Activated T-cell treated with anti-CD3 and anti-CD28 coated beads, Interleukin-2, amount 50 U/mL, for 24 hours (primary cell): ENCODE results near the gene AJAP1.

ENCODE experiments used
- DNase-seq: peaks from one replicate; pipeline ENCODE4 v3.0.0-alpha.2; 2020
- H3K27ac Mint-ChIP-seq: 2 replicates; pipeline ENCODE4 v1.8.0; 2020; ENCODE audit warnings: mild to moderate bottlenecking, mixed read lengths
- H3K27me3 Mint-ChIP-seq: 2 replicates; pipeline ENCODE4 v1.8.0; 2020; ENCODE audit warnings: mixed read lengths
- H3K36me3 Mint-ChIP-seq: 2 replicates; pipeline ENCODE4 v1.8.0; 2020; ENCODE audit warnings: low read depth, mixed read lengths
- H3K4me1 Mint-ChIP-seq: 2 replicates; pipeline ENCODE4 v1.8.0; 2020; ENCODE audit warnings: low read depth, mixed read lengths
- H3K4me3 Mint-ChIP-seq: 2 replicates; pipeline ENCODE4 v1.8.0; 2020; ENCODE audit warnings: mild to moderate bottlenecking, moderate library complexity, mixed read lengths
- H3K9me3 Mint-ChIP-seq: 2 replicates; pipeline ENCODE4 v1.8.0; 2020; ENCODE audit warnings: mixed read lengths

AJAP1 gene

GRCh38 chr1:4754816-4755215, 100.4 kb downstream of the AJAP1 start:
- Mint-ChIP-seq H3K9me3 (peaks cover 11% of the 10 kb centered on the region), H3K27ac (no peak overlapping the region)
- no peak for DNase-seq

DNA sequence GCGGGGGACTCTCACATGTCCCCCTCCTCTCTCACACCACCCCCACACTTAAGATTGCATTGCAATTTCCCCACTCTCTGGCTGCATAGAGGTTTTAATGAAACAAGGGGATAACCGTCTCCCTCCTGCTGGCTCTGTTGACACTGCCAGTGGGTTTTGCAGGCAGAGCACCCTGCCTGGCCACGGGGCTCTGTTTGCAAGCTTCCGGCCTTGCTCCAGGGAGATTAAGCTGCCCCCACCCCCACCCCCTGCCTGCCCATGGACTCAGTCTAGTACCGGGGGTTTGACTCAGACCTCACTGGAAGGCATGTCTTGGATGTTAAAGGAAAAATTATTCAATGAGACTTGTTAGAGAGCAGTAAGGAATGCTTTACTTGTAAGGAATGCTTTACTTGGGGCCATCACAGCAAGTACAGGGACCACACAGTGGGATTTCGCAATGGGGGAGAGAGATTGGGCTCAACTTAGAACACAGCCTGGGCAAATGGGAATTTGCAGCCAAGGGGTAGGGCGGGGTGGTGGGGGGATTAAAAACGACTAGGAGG, 101.0 kb downstream of the AJAP1 start:
- Mint-ChIP-seq H3K9me3 (peaks cover 11% of the 10 kb centered on the region), H3K4me1 (no peaks in the 10 kb centered on the region), H3K4me3 (no peak overlapping the region), H3K27ac (no peak overlapping the region), H3K27me3 (peaks cover 5% of the 10 kb centered on the region), H3K36me3 (no peaks in the 10 kb centered on the region)
- no peak for DNase-seq

More at GRCh38 chr1:4754816-4755215, 100.4 kb downstream of the AJAP1 start:
- no peaks in the 10 kb centered on the region for H3K36me3 Mint-ChIP-seq
- no peaks in the 10 kb centered on the region for H3K4me1 Mint-ChIP-seq
- H3K4me3 Mint-ChIP-seq, result no peak overlapping the region
- peaks cover 5% of the 10 kb centered on the region for H3K27me3 Mint-ChIP-seq

DNA sequence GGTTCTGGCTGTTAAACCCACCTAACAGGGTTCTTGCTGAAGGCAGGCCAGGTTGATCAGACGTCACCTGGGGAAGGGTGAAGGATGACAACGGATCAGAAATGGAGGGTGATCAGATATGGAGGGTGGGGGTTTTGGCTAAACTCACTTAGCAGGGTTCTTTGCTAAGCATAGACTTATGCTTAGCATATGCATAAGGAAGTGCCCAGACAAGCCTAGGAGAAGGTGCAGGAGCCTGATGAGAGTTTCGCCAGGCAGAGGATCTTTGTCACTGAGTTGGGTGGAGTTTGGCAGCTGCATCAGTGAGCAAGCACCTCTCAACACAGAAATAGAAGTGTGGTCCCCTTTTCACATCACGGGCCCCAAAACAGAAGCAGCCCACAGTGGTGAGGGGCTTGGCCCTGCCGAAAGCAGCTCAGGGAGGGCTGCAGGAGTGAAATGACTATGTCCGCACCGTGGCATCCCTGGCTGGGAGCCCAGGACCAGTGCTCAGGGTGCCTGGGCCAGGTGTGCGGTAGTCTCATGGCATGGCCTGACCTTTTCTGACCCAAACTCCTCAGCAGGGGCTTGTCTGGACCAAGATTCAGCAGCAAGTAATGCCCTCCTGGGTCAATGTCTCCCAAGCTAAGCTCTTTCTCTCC, 101.6 kb downstream of the AJAP1 start:
- Mint-ChIP-seq H3K36me3 (no peaks in the 10 kb centered on the region), H3K4me1 (no peaks in the 10 kb centered on the region), H3K4me3 (no peak overlapping the region), H3K27me3 (peaks cover 5% of the 10 kb centered on the region), H3K9me3 (peaks cover 11% of the 10 kb centered on the region), H3K27ac (no peak overlapping the region)
- DNase-seq, result no peak

- Mint-ChIP-seq H3K4me3 (no peak overlapping the region), H3K9me3 (peaks cover 11% of the 10 kb centered on the region)
Measured at GRCh38 chr1:4756851-4757580, 102.6 kb downstream of the AJAP1 start.

GRCh38 chr1:4759671-4760070, 105.3 kb downstream of the AJAP1 start:
- Mint-ChIP-seq H3K27ac (no peak overlapping the region), H3K27me3 (peaks cover 10% of the 10 kb centered on the region), H3K4me1 (no peaks in the 10 kb centered on the region), H3K9me3 (peaks cover 8% of the 10 kb centered on the region), H3K4me3 (no peak overlapping the region), H3K36me3 (no peaks in the 10 kb centered on the region)
- no peak for DNase-seq

More at GRCh38 chr1:4756851-4757580, 102.6 kb downstream of the AJAP1 start:
- Mint-ChIP-seq H3K4me1 (no peaks in the 10 kb centered on the region), H3K27me3 (peaks cover 10% of the 10 kb centered on the region), H3K27ac (no peak overlapping the region), H3K36me3 (no peaks in the 10 kb centered on the region)
- no peak for DNase-seq

- Mint-ChIP-seq H3K4me3 (no peak overlapping the region), H3K4me1 (no peaks in the 10 kb centered on the region), H3K36me3 (no peaks in the 10 kb centered on the region), H3K27me3 (peaks cover 10% of the 10 kb centered on the region), H3K27ac (no peak overlapping the region), H3K9me3 (peaks cover 8% of the 10 kb centered on the region)
- no peak for DNase-seq
Measured at GRCh38 chr1:4760088-4760487, 105.7 kb downstream of the AJAP1 start.

GRCh38 chr1:4761324-4761723, 106.9 kb downstream of the AJAP1 start:
- H3K27me3 Mint-ChIP-seq, result peaks cover 12% of the 10 kb centered on the region
- no peak overlapping the region for H3K27ac Mint-ChIP-seq
- H3K36me3 Mint-ChIP-seq, result no peaks in the 10 kb centered on the region
- H3K4me1 Mint-ChIP-seq, result no peaks in the 10 kb centered on the region
- H3K4me3 Mint-ChIP-seq, result no peak overlapping the region
- DNase-seq, result no peak
- H3K9me3 Mint-ChIP-seq, result peaks cover 8% of the 10 kb centered on the region

- H3K27me3 Mint-ChIP-seq, result peaks cover 13% of the 10 kb centered on the region
- H3K9me3 Mint-ChIP-seq, result peaks cover 8% of the 10 kb centered on the region
- no peaks in the 10 kb centered on the region for H3K4me1 Mint-ChIP-seq
- DNase-seq, result no peak
- no peak overlapping the region for H3K4me3 Mint-ChIP-seq
- no peaks in the 10 kb centered on the region for H3K36me3 Mint-ChIP-seq
- H3K27ac Mint-ChIP-seq, result no peak overlapping the region
Measured at GRCh38 chr1:4762146-4762545, 107.7 kb downstream of the AJAP1 start.

DNA sequence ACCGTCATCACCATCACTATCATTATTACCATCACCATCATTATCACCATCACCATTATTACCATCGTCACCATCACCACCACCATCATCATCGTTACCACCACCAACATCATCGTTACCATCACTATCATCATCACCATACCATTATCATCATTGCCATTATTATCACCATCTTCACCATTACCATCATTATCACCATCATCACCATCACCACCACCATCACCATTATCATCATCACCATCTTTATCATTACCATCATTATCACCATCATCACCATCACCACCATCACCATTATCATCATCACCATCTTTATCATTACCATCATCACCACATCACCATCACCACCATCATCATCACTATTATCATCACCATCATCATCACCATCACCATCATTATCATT, 112.9 kb downstream of the AJAP1 start:
- peaks cover 3% of the 10 kb centered on the region for H3K27me3 Mint-ChIP-seq
- H3K4me3 Mint-ChIP-seq, result no peak overlapping the region
- no peak for DNase-seq
- H3K4me1 Mint-ChIP-seq, result no peaks in the 10 kb centered on the region
- H3K36me3 Mint-ChIP-seq, result no peaks in the 10 kb centered on the region
- H3K27ac Mint-ChIP-seq, result no peak overlapping the region
- H3K9me3 Mint-ChIP-seq, result no peaks in the 10 kb centered on the region

GRCh38 chr1:4768553-4768952, 114.1 kb downstream of the AJAP1 start:
- Mint-ChIP-seq H3K9me3 (no peaks in the 10 kb centered on the region), H3K4me3 (no peak overlapping the region), H3K36me3 (no peaks in the 10 kb centered on the region), H3K27me3 (peaks cover 3% of the 10 kb centered on the region), H3K27ac (no peak overlapping the region), H3K4me1 (no peaks in the 10 kb centered on the region)
- DNase-seq, result no peak

DNA sequence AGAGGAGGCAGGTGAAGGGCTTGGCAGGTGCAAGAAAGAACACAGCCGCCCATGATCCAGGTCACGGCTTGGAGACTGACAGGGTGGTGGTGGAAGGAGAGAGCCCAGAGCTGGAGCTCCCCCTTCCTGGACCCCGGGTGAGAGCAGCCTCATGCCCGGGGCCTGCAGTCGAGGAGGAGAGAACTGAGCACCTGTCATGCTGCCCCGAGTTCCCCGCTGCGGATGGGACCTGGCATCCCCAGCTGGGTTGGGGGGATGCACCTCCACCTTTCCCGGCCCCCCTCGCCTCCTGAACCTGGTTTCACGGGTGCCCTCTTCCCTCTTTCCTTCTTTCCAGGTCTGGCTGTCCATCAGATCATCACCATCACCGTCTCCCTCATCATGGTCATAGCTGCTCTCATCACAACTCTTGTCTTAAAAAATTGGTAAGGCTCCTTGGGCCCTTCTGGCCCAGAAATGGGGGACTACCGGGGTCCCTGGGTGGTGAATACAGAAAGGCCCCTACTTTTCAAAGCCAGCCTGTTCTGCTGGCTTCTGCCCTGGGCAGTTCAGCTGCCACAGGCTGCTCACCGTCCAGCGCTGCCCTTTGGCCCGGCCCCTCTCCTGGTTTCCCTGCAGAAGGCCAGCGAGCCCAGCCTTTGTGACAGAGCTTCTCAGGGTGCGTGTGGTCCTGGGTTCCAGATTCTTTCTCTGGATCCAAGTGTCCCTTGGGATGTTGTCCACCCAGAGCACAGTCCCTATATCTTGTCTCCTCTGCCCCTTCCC, 115.3 kb downstream of the AJAP1 start:
- H3K36me3 Mint-ChIP-seq, result no peaks in the 10 kb centered on the region

GRCh38 chr1:4770713-4771112, 116.3 kb downstream of the AJAP1 start:
- H3K36me3 Mint-ChIP-seq, result no peaks in the 10 kb centered on the region
- H3K4me3 Mint-ChIP-seq, result no peak overlapping the region
- no peak overlapping the region for H3K27ac Mint-ChIP-seq
- H3K9me3 Mint-ChIP-seq, result no peaks in the 10 kb centered on the region
- DNase-seq, result no peak
- no peaks in the 10 kb centered on the region for H3K4me1 Mint-ChIP-seq
- H3K27me3 Mint-ChIP-seq, result peaks cover 3% of the 10 kb centered on the region

More for the DNA sequence above, 115.3 kb downstream of the AJAP1 start:
- Mint-ChIP-seq H3K27me3 (peaks cover 3% of the 10 kb centered on the region), H3K27ac (no peak overlapping the region), H3K4me1 (no peaks in the 10 kb centered on the region), H3K4me3 (no peak overlapping the region), H3K9me3 (no peaks in the 10 kb centered on the region)
- DNase-seq, result no peak

DNA sequence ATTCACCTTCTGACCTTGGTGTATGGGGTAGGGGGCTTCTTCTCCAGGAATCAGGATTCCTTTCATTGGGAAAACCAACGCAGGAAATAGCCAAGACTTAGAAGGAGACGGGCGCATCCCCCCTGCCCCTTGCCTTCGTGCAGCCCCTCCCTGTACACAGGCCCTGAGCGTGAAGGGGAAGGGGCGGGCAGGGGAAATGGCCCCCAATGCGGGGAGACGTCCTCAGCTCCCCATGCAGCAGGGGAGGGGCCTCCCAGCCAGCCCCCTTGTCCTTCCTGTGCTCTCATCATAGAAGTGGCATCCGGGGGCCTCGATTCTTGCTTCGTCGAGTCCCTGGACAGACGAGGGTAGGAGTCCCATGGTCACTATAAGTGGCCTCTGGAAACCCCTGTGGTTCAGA, 116.9 kb downstream of the AJAP1 start:
- Mint-ChIP-seq H3K36me3 (no peaks in the 10 kb centered on the region), H3K4me1 (no peaks in the 10 kb centered on the region), H3K27ac (no peak overlapping the region), H3K4me3 (no peak overlapping the region), H3K27me3 (peaks cover 1% of the 10 kb centered on the region), H3K9me3 (no peaks in the 10 kb centered on the region)
- DNase-seq, result no peak

GRCh38 chr1:4771721-4772120, 117.3 kb downstream of the AJAP1 start:
- H3K9me3 Mint-ChIP-seq, result no peaks in the 10 kb centered on the region
- H3K27ac Mint-ChIP-seq, result no peak overlapping the region
- H3K27me3 Mint-ChIP-seq, result no peaks in the 10 kb centered on the region
- no peak for DNase-seq
- no peaks in the 10 kb centered on the region for H3K4me1 Mint-ChIP-seq
- no peak overlapping the region for H3K4me3 Mint-ChIP-seq
- H3K36me3 Mint-ChIP-seq, result no peaks in the 10 kb centered on the region
